Suprapubic skin (tissue), 3 donors: ENCODE results near the gene PFAS.

Experiments used
- POLR2AphosphoS5 ChIP-seq, 3 donors: sonication (generic); formaldehyde crosslinking; IDR thresholded peaks; one replicate each; pipeline ENCODE4 v1.6.1; 2017; ENCODE audit warnings: antibody characterized with exemption in 3 of 3
- TF ChIP-seq, protein P1 (sequence below), 2 donors: fragments of 200-600 bp in 1 of 2; fragments of 450-650 bp in 1 of 2; sonication (generic) in 1 of 2; IDR thresholded peaks; one replicate each; pipeline ENCODE4 v1.5.1; 2016 to 2019; ENCODE audit warnings: antibody characterized with exemption in 2 of 2, mild to moderate bottlenecking in 1 of 2, moderate library complexity in 1 of 2

- TF ChIP-seq, protein P1, sequence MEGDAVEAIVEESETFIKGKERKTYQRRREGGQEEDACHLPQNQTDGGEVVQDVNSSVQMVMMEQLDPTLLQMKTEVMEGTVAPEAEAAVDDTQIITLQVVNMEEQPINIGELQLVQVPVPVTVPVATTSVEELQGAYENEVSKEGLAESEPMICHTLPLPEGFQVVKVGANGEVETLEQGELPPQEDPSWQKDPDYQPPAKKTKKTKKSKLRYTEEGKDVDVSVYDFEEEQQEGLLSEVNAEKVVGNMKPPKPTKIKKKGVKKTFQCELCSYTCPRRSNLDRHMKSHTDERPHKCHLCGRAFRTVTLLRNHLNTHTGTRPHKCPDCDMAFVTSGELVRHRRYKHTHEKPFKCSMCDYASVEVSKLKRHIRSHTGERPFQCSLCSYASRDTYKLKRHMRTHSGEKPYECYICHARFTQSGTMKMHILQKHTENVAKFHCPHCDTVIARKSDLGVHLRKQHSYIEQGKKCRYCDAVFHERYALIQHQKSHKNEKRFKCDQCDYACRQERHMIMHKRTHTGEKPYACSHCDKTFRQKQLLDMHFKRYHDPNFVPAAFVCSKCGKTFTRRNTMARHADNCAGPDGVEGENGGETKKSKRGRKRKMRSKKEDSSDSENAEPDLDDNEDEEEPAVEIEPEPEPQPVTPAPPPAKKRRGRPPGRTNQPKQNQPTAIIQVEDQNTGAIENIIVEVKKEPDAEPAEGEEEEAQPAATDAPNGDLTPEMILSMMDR (IDR thresholded peaks at IDR 0.05) = no peak
- TF ChIP-seq POLR2AphosphoS5 (IDR thresholded peaks at IDR 0.05) = no peak
These were observed 63.2 kb downstream of the PFAS start for GRCh38 chr17:8312251-8312650.
